Ovary (tissue), 3 donors: Measurements from ENCODE around the gene LRRC26.

ENCODE experiments used
- EP300 ChIP-seq: sonication (generic); formaldehyde crosslinking; IDR thresholded peaks from one replicate; pipeline ENCODE4 v1.6.1; 2017; ENCODE audit warnings: antibody characterized with exemption
- POLR2A ChIP-seq: fragments of 450-650 bp; IDR thresholded peaks from one replicate; pipeline ENCODE4 v1.6.1; 2017; ENCODE audit warnings: antibody characterized with exemption, mild to moderate bottlenecking, moderate library complexity
- TF ChIP-seq, protein P1 (sequence below), 3 donors: fragments of 450-650 bp in 2 of 3; fragments of 200-600 bp in 1 of 3; IDR thresholded peaks; one replicate each; pipeline versions ENCODE4 v1.5.1 to v1.8.0; 2016 to 2022; ENCODE audit warnings: antibody characterized with exemption in 3 of 3, mild to moderate bottlenecking in 1 of 3
- donor health status: DM: no; HTN: no; CAD: no.

DNA sequence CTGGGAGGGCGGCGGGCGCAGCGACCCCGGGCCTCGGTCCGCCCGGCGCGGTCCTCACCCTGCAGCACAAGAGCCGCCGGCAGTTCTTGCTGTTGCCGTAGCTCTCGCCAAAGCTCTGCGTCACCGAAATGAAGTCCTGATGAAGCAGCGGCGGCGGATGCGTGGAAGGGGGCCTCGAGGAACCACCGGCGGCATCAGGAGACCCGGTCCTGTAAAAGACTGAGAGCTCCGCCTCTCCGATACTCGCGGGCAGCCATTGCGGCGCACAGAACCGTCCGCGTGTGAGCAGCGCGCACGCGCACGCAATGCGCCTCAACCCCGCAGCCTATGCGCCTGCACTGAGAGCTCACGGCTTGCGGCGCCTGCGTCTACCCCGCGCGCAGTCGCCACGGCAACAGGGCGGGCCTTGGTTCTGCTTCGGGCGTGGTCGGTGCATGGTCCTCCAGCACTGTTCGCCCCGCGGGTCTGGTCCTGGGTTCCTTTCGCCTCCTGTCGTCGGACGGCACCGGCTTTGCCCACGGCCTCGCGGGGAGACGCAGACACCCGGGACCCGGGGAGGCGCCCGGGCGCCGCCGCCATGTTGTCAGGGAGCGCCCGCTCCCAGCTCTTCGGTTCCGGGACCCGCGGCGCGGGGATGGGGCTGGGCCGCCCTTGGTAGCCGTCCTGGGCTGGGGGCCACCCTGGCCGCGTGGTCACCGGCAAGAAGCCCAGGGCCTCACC is 40.2 kb downstream of the LRRC26 start:
- TF ChIP-seq POLR2A: no peak
- TF ChIP-seq, protein P1, sequence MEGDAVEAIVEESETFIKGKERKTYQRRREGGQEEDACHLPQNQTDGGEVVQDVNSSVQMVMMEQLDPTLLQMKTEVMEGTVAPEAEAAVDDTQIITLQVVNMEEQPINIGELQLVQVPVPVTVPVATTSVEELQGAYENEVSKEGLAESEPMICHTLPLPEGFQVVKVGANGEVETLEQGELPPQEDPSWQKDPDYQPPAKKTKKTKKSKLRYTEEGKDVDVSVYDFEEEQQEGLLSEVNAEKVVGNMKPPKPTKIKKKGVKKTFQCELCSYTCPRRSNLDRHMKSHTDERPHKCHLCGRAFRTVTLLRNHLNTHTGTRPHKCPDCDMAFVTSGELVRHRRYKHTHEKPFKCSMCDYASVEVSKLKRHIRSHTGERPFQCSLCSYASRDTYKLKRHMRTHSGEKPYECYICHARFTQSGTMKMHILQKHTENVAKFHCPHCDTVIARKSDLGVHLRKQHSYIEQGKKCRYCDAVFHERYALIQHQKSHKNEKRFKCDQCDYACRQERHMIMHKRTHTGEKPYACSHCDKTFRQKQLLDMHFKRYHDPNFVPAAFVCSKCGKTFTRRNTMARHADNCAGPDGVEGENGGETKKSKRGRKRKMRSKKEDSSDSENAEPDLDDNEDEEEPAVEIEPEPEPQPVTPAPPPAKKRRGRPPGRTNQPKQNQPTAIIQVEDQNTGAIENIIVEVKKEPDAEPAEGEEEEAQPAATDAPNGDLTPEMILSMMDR (IDR thresholded peaks at IDR 0.05): no peak
- no peak for TF ChIP-seq EP300
